Natural killer cell (primary cell): ENCODE measurements around the gene R3HDML. TPM values are rescaled to one million over a fixed set of nuclear protein-coding genes. Genes with fewer than 3 reads are reported as not detected.

Experiments used
- ATAC-seq, 3 donors: fragments of 150-1000 bp in 2 of 3; fragments of 200-7000 bp in 1 of 3; cut with Tn5 transposase; 1 replicate in 1 of 3; 2 replicates in 2 of 3; pipeline ENCODE4 v1.10.0; 2021; ENCODE audit warnings: mild to moderate bottlenecking in 2 of 3, moderate library complexity in 2 of 3
- DNase-seq, 2 donors: peaks; one replicate each; pipeline versions ENCODE4 v3.0.0 to v3.0.0-alpha.2; 2013 to 2021; ENCODE audit warnings: mixed read lengths in 1 of 2
- H3K27ac ChIP-seq: one replicate; pipeline ENCODE4 v1.5.1; 2013; ENCODE audit warnings: mild to moderate bottlenecking, low read length
- H3K27me3 ChIP-seq: one replicate; pipeline ENCODE4 v1.6.1; 2013; ENCODE audit warnings: low read length; ENCODE audit not compliant: control insufficient read depth, insufficient read depth
- H3K36me3 ChIP-seq: one replicate; pipeline ENCODE4 v1.6.1; 2013; ENCODE audit warnings: low read length; ENCODE audit not compliant: control insufficient read depth, insufficient read depth
- H3K4me1 ChIP-seq: one replicate; pipeline ENCODE4 v1.6.1; 2013; ENCODE audit warnings: low read length; ENCODE audit not compliant: control insufficient read depth, insufficient read depth
- H3K4me3 ChIP-seq: one replicate; pipeline ENCODE4 v1.5.1; 2013; ENCODE audit warnings: low read length
- H3K9me3 ChIP-seq: one replicate; pipeline ENCODE4 v1.6.1; 2013; ENCODE audit warnings: low read length; ENCODE audit not compliant: control insufficient read depth, insufficient read depth
- H3K27ac Mint-ChIP-seq, 2 donors: one replicate each; pipeline ENCODE4 v1.8.0; 2022; ENCODE audit warnings: mild to moderate bottlenecking in 2 of 2, mixed read lengths in 2 of 2, moderate library complexity in 1 of 2
- H3K27me3 Mint-ChIP-seq, 2 donors: one replicate each; pipeline ENCODE4 v1.8.0; 2022; ENCODE audit warnings: low read depth in 2 of 2, mixed read lengths in 2 of 2
- H3K36me3 Mint-ChIP-seq: one replicate; pipeline ENCODE4 v1.8.0; 2022; ENCODE audit warnings: mixed read lengths
- H3K4me1 Mint-ChIP-seq, 2 donors: one replicate each; pipeline ENCODE4 v1.8.0; 2022; ENCODE audit warnings: mixed read lengths in 2 of 2
- H3K4me3 Mint-ChIP-seq: one replicate; pipeline ENCODE4 v1.8.0; 2022; ENCODE audit warnings: mild to moderate bottlenecking, moderate library complexity, mixed read lengths
- H3K9me3 Mint-ChIP-seq, 2 donors: one replicate each; pipeline ENCODE4 v1.8.0; 2022; ENCODE audit warnings: mixed read lengths in 2 of 2
- CTCF ChIP-seq: fragments of 200-600 bp; IDR thresholded peaks from one replicate; pipeline ENCODE4 v1.8.0; 2022; ENCODE audit warnings: antibody characterized with exemption
- WGBS: methylation state at CpG from one replicate; pipeline ENCODE4 v1.1.7; 2013; ENCODE audit warnings: missing lambda C conversion rate; ENCODE audit not compliant: insufficient coverage; 5-methylcytosine and 5-hydroxymethylcytosine counted together
- intact Hi-C: fragments of 100-400 bp; cut with micrococcal nuclease; formaldehyde crosslinking; loops from one replicate; pipeline ENCODE4 v1.14.2; 2022
- total RNA-seq, 4 donors: library from RNA; stranded (reverse); fragments of 120-200 nt in 1 of 4; gene quantifications; one replicate each; pipeline versions ENCODE4 v1.2.3 to v1.2.4, GENCODE V29; 2013 to 2022

R3HDML gene
- total RNA-seq, 3 donors from 2014 or later (not counting 1 experiment from before 2014, with no cell fraction given) = not detected

DNA sequence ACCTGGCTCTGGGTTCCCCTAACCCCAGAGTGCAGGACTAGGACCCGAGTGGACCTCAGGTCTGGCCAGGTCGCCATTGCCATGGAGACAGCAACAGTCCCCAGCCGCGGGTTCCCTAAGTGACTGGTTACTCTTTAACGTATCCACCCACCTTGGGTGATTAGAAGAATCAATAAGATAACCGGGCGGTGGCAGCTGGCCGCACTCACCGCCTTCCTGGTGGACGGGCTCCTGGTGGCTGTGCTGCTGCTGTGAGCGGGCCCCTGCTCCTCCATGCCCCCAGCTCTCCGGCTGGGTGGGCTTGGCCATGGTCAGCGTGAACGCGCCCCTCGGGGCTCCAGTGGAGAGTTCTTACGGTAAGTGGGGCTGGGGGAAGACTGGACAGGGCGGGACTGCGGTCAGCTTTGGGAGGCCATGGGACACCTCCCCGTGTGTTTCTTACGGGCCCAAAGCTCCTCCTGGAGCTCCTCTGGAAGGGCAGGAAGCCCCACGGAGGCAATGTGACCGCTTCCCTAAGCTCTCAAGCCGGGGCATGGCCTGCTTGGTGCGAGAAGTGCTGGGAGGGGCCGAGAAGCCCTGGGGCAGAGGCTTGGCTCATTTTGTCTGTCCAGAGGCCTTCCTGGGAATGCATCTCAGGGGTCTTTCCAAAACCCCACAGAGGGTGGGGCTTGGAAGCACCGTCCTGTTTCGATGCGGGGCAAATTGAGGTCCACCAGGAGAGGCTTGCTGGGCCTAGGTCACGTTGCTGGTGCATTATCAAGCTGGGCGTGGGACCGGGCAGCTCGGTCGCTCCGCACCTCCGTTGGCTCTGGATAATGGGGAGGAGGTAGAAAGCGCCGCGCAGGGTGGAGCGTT is 18.9 kb downstream of the R3HDML start, which contains the start of gene HNF4A:
Gene HNF4A, plus strand, starts transcription at position 202 of the 855 bp plus-strand sequence. Its CDS starts 106 bp downstream, at position 308.
- H3K27ac Mint-ChIP-seq = no peak within 1 kb of the TSS
- no peaks in the 10 kb centered on the region for H3K36me3 ChIP-seq
- H3K4me3 Mint-ChIP-seq = no peak within 1 kb of the TSS
- ATAC-seq (no peak), DNase-seq (no peak)
- 91% methylated on average over 40 of the region's 40 CpGs for WGBS
- H3K36me3 Mint-ChIP-seq = no peaks in the 10 kb centered on the region
- H3K27me3 Mint-ChIP-seq = peaks cover 7 to 18% of the 10 kb centered on the region in 2 donors
- no peak within 1 kb of the TSS for H3K27ac ChIP-seq
- no peak within 1 kb of the TSS for H3K4me3 ChIP-seq
- H3K27me3 ChIP-seq = no peaks in the 10 kb centered on the region
- TF ChIP-seq CTCF = no peak
- no peaks in the 10 kb centered on the region for H3K4me1 Mint-ChIP-seq
- intact Hi-C loops = no loop called here
- H3K9me3 Mint-ChIP-seq = no peaks in the 10 kb centered on the region
- no peaks in the 10 kb centered on the region for H3K9me3 ChIP-seq
- no peaks in the 10 kb centered on the region for H3K4me1 ChIP-seq

GRCh38 chr20:44356353-44356723 is 19.5 kb downstream of the R3HDML start:
- H3K9me3 Mint-ChIP-seq = no peaks in the 10 kb centered on the region
- Histone ChIP-seq H3K27ac (no peak overlapping the region), H3K4me3 (no peak overlapping the region), H3K27me3 (no peaks in the 10 kb centered on the region), H3K4me1 (no peaks in the 10 kb centered on the region), H3K9me3 (no peaks in the 10 kb centered on the region), H3K36me3 (no peaks in the 10 kb centered on the region)
- WGBS = 86% methylated on average over 14 of the region's 14 CpGs
- no peak for ATAC-seq
- no peaks in the 10 kb centered on the region for H3K4me1 Mint-ChIP-seq
- DNase-seq = no peak
- no peaks in the 10 kb centered on the region for H3K36me3 Mint-ChIP-seq
- no peak for TF ChIP-seq CTCF
- intact Hi-C loops = no loop called here
- H3K4me3 Mint-ChIP-seq = no peak overlapping the region
- H3K27ac Mint-ChIP-seq = no peak overlapping the region
- H3K27me3 Mint-ChIP-seq = peaks cover 8 to 18% of the 10 kb centered on the region in 2 donors

GRCh38 chr20:44357020-44357419 is 20.2 kb downstream of the R3HDML start:
- Histone ChIP-seq H3K4me1 (no peaks in the 10 kb centered on the region), H3K4me3 (no peak overlapping the region), H3K27me3 (no peaks in the 10 kb centered on the region), H3K9me3 (no peaks in the 10 kb centered on the region), H3K27ac (no peak overlapping the region), H3K36me3 (no peaks in the 10 kb centered on the region)
- Mint-ChIP-seq H3K36me3 (no peaks in the 10 kb centered on the region), H3K4me1 (no peaks in the 10 kb centered on the region), H3K27ac (no peak overlapping the region), H3K9me3 (no peaks in the 10 kb centered on the region), H3K27me3 (peaks cover 14 to 18% of the 10 kb centered on the region in 2 donors), H3K4me3 (no peak overlapping the region)
- no peak for DNase-seq
- no peak for ATAC-seq
- intact Hi-C loops = no loop called here
- TF ChIP-seq CTCF = no peak
- 77% methylated on average over 1 of the region's 2 CpGs for WGBS
